DMS153 treated with DMSO at 0.1 percent for 48 hours (cell line): ENCODE measurements around the gene CREB5.

ENCODE experiments used
- DNase-seq: peaks from one replicate; lab custom pipeline; 2025; ENCODE audit not compliant: unreplicated experiment; lab: John Stamatoyannopoulos, UW

The CREB5 gene

GRCh38 chr7:28434510-28434909 is 22.2 kb downstream of the CREB5 start:
- no peak for DNase-seq

DNA sequence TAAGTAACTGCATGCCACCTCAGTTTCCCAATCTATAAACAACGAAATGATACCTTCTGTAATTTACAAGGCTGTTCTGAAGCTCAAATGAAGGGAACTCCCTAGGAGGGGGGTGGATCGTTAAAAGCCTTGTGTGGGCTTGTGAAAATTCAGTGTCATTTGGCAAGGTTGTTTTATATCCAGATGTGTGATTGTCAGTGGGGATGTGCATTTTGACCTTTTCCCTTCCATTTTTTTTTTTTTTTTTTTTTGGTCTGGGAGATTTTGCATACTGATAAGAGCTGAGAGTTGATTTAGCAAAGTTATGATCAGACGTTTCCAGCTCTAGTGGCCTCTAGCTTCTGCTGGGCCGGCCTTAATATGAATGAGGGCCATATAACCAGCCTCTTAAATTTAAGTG is 22.8 kb downstream of the CREB5 start:
- no peak for DNase-seq

GRCh38 chr7:28435732-28436378 is 23.5 kb downstream of the CREB5 start:
- peak; percentile 63 for DNase-seq

GRCh38 chr7:28440055-28440601 is 27.8 kb downstream of the CREB5 start:
- no peak for DNase-seq

- DNase-seq, result no peak
These were observed 30.5 kb downstream of the CREB5 start for GRCh38 chr7:28442540-28443420.

DNA sequence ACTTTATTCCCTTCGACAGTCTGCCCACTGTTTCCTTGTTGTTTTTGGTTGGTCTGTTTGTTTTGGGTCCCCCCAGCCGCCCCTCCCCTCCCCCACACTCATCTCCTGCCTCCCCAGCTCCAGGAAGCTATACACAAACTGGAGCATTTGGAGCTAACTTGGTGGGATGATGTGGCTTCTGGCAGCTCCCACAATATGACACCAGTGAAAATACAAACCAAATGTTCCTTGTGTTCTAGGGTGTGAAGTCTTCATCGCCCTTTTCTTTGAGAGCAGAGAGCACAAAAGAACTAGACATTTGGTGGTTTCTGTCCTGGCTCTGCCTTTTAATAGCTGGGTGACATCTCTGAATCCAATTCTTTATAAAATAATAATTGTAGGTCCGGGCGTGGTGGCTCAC is 33.8 kb downstream of the CREB5 start:
- no peak for DNase-seq

- no peak for DNase-seq
These were observed 34.8 kb downstream of the CREB5 start for GRCh38 chr7:28447071-28447470.

DNA sequence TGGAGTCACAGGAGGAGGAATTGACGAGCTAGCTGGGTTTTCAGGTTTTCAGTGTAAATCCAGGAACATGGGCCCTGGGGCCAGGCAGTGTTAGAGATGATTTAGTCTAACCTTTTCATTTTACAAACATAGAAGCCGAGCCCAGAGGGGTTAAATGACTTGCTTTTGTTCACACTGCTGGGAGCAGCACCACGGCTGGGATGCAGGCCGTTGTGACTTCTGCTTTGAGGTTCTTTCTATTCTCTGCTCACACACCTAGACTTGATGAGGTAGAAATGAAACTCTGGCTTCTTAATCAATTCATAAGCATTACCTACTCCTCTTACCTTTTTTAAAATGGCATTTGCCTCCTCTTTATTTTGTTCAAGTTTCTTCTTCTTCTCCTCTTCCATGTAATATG is 36.4 kb downstream of the CREB5 start:
- DNase-seq, result no peak

GRCh38 chr7:28452681-28453080 is 40.4 kb downstream of the CREB5 start:
- DNase-seq, result no peak

DNA sequence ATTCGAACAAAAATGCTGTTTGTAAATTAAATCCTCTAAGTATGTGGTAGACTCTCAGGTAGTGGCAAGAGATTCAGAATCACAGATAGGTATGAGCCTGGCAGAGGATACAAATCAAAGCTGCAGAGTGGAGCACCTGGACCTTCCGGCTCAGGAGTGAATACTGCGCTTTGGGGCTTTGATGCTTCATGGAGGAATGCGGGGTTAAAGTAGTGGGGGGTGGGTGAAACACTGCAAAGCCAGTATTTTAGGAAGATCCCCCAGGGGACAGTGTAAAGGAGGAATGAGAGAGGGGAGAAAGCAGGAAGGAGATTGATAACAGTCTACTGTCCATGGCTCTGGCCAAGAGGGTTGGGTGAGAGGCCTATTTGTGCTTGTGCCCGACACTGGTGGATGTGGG is 43.2 kb downstream of the CREB5 start:
- no peak for DNase-seq

GRCh38 chr7:28456044-28456443 is 43.7 kb downstream of the CREB5 start:
- no peak for DNase-seq

DNA sequence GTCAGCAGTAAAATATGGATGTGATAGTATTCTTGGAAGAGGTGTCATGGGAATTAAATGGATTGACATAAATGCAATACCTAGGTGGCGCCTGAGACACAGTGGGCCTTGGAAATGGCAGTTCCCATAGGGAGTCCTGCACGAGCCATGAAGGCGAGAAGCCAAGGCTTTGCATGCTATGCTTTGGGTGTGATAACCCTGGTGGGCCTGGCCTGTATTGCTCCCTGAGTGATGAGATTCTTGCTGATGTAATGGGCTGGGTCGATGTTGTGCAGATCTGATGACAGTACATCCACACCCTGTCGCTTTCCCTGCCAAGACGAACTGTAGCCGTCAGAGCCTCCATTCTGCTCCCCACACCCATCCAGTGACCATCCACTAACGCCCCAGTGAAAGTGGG is 46.4 kb downstream of the CREB5 start:
- no peak for DNase-seq

DNA sequence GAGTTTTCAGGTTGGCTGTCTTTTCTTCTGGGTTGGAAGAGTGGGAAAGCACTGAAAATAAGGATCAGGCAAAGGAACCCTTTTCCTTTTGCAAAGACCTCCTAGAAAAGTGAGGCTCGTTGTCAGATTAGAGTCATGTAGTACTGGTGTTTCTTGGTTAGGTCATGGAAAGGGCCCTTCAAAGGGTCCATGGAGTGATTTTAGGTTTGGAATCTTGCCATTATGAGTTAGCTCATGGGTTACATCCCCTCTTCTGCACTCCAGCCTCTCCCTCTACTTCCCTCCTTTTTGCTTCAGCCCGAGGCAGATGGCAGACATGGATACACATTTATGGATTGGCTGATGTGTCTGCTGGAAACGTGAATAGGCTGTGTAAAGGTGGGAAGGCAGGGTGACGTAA is 47.0 kb downstream of the CREB5 start:
- no peak for DNase-seq

- no peak for DNase-seq
These were observed 53.4 kb downstream of the CREB5 start for GRCh38 chr7:28465697-28466096.

GRCh38 chr7:28466341-28466740 is 54.0 kb downstream of the CREB5 start:
- DNase-seq, result no peak

DNA sequence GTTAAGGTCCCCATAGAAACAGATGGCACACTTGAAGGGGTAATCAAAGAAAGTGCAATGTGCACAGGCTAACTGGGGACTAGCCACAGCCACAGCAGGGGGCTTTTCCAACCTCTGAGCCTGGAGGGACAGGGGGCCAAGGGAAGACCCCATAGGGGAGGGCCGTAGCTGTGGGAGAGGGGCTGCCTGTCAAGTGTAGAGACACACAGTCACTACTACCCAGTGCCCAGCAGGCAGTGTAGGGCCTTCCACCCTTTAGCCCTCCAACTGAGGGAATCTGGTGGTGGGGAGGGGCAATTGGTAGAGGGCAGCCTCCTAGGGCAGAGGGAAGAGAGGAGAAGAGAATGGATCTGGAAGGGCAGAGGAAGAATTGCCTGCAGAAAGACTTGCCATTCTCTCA is 54.6 kb downstream of the CREB5 start:
- no peak for DNase-seq

DNA sequence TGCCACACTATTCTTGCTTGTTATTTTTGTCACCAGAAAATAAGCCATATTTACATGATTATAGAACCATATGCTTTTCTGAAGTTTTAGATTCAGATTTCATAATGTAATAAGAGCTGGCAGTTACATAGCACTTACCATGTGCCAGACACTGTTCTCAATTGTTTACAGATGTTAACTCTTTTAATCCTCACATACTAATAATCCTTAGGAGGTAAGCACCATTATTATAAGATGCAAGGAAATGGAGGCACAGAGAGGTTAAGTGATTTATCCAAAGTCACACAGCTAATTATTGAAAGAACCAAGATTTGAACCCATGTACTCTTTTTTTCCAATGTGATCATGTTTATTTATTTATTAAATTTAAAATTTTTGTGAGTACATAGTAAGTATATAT is 57.2 kb downstream of the CREB5 start:
- DNase-seq, result no peak

- no peak for DNase-seq
These were observed 58.0 kb downstream of the CREB5 start for GRCh38 chr7:28470344-28470743.

DNA sequence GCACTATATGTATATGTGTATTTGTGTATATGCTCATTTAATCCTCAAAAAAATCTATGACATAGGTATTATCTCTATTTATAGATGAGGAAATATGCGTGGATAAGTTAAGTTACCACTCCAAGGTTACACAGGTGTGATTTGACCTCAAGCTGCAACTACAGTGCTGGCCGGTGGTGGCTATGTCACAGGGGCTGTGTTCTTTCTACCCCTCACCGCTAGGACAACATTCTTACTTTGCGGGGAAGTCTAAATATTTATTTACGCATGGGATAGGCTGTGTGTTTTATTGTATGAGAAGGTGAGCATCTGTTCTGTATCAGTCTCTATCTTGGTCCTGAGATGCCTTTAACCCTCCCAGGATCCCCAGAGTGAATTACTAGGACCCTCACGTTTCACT is 60.0 kb downstream of the CREB5 start:
- no peak for DNase-seq

DNA sequence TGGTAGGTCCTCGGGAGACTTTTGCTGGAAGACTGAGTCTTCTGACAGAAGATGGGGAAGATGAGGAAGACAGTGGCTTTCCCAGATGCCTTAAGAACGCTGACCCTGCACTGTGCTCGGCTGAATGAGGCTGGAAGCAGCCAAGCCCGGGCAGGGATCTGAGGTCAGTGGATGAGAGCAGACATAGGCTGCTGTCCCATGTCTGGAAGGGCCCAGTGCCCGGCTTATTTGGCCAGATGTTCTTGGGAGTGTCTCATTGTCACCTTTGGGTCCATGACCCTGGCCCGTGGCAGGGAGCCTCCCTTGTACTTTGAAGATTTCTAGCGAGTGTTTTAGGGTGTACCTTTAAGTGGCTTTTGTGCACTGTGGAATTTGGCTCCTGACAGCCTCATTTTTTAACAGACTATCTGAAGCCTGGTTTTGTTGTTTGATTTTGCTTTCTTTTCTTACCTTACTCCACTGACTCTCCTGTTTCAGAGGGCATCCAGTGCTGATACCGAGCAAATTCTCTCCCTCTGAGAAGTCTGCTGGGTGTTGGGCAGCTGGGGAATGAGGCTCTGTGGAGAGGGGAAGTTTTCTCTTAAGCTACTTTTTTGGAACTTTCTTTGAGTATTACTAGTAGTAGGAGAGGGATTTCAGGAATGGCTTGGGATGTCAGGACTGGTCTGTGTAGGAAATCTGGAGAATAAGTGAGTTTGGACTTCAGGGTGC is 61.4 kb downstream of the CREB5 start:
- no peak for DNase-seq

- DNase-seq, result no peak
These were observed 61.9 kb downstream of the CREB5 start for GRCh38 chr7:28474282-28474638.

- DNase-seq, result no peak
These were observed 62.3 kb downstream of the CREB5 start for GRCh38 chr7:28474640-28475039.
